ENCODE results near the gene L3MBTL4. TPM values are rescaled to one million over a fixed set of nuclear protein-coding genes. Genes with fewer than 3 reads are reported as not detected.

Gene L3MBTL4
- total RNA-seq, 1 experiment from 2014 or later = not detected

DNA sequence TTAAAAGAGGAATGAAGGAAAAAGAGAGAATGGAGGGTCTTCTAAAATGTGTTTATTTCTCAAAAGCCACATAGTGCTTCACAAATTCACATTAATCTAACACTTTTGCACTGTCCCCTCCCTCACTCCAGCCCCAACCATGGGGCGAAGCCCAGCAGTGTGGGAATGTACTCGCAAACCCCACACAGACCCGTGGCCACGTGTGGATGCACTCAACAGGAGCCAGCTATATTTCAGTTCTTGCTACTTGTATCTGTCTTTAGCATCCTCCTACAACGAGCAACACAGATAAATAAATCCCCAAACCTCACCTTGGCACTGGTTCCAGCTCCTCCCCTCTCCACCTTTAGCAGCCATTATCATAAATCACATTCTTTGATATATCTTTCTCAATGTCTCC, 427.5 kb downstream of the L3MBTL4 start (continued):
- TF ChIP-seq ZBTB33 (IDR thresholded peaks at IDR 0.05; ENCODE audit: extremely low read depth, insufficient replicate concordance, low read length) (no peak), EZH2phosphoT487 (IDR thresholded peaks at IDR 0.05; ENCODE audit: borderline replicate concordance) (no peak)

GRCh38 chr18:5986257-5986931, 428.3 kb downstream of the L3MBTL4 start:
- Histone ChIP-seq H3K79me2 (ENCODE audit: insufficient read depth, low read length) (no peaks in the 10 kb centered on the region), H4K20me1 (ENCODE audit: insufficient read depth) (no peaks in the 10 kb centered on the region), H3K4me1 (ENCODE audit: control insufficient read depth in 1 of 2, insufficient read depth in 2 of 2, low read length in 2 of 2) (no peaks in the 10 kb centered on the region), H3K27me3 (ENCODE audit: insufficient read depth, low read length) (no peaks in the 10 kb centered on the region), H2AFZ (ENCODE audit: low read depth, low read length, poor library complexity, severe bottlenecking) (no peak overlapping the region), H3K9ac (ENCODE audit: low read length) (no peak overlapping the region), H3K9me2 (ENCODE audit: insufficient read depth) (no peaks in the 10 kb centered on the region), H3K4me3 (replicated peaks in 1 of 2; ENCODE audit: low read depth in 1 of 2, low read length in 2 of 2) (no peak overlapping the region), H3K9me3 (ENCODE audit: control insufficient read depth in 1 of 2, insufficient read depth in 1 of 2, low read depth in 1 of 2, low read length in 2 of 2) (peaks cover 9 to 24% of the 10 kb centered on the region in 2 experiments; a peak in 2 of 4 replicates), H3K4me2 (ENCODE audit: low read length) (no peak overlapping the region), H3K36me3 (ENCODE audit: control insufficient read depth in 1 of 2, insufficient read depth in 2 of 2, low read length in 2 of 2) (no peaks in the 10 kb centered on the region), H3K27ac (ENCODE audit: low read depth, low read length) (no peak overlapping the region)
- POLR2A ChIA-PET = no interaction called here
- ATAC-seq (no peak), DNase-seq (ENCODE audit: low read depth, low spot score) (no peak)
- RAD21 ChIA-PET (ENCODE audit: low non-redundant PET in 1 of 2, low total read pairs in 2 of 2, uncharacterized antibody in 2 of 2, unreplicated experiment in 2 of 2) = no interaction called here
- intact Hi-C loops (cut with micrococcal nuclease) = no loop called here
- CTCF ChIA-PET = no interaction called here
- BruUV-seq (replicated peaks) = no TSS peak
- TF ChIP-seq ZFX (IDR thresholded peaks at IDR 0.05) = no peak
- TF ChIP-seq ELF1 (IDR thresholded peaks at IDR 0.05; ENCODE audit: borderline replicate concordance, low read depth) = no peak
- TF ChIP-seq, protein P1, sequence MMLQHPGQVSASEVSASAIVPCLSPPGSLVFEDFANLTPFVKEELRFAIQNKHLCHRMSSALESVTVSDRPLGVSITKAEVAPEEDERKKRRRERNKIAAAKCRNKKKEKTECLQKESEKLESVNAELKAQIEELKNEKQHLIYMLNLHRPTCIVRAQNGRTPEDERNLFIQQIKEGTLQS (IDR thresholded peaks at IDR 0.05) = no peak
- TF ChIP-seq JUND (IDR thresholded peaks at IDR 0.05) = no peak
- no peak for TF ChIP-seq ZBTB33 (IDR thresholded peaks at IDR 0.05; ENCODE audit: extremely low read depth, insufficient replicate concordance, low read length)
- TF ChIP-seq, protein P2, sequence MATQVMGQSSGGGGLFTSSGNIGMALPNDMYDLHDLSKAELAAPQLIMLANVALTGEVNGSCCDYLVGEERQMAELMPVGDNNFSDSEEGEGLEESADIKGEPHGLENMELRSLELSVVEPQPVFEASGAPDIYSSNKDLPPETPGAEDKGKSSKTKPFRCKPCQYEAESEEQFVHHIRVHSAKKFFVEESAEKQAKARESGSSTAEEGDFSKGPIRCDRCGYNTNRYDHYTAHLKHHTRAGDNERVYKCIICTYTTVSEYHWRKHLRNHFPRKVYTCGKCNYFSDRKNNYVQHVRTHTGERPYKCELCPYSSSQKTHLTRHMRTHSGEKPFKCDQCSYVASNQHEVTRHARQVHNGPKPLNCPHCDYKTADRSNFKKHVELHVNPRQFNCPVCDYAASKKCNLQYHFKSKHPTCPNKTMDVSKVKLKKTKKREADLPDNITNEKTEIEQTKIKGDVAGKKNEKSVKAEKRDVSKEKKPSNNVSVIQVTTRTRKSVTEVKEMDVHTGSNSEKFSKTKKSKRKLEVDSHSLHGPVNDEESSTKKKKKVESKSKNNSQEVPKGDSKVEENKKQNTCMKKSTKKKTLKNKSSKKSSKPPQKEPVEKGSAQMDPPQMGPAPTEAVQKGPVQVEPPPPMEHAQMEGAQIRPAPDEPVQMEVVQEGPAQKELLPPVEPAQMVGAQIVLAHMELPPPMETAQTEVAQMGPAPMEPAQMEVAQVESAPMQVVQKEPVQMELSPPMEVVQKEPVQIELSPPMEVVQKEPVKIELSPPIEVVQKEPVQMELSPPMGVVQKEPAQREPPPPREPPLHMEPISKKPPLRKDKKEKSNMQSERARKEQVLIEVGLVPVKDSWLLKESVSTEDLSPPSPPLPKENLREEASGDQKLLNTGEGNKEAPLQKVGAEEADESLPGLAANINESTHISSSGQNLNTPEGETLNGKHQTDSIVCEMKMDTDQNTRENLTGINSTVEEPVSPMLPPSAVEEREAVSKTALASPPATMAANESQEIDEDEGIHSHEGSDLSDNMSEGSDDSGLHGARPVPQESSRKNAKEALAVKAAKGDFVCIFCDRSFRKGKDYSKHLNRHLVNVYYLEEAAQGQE (IDR thresholded peaks at IDR 0.05; ENCODE audit: low read depth) = no peak
